Muscle layer of colon (tissue), 2 donors: Measurements from ENCODE around the gene NR5A2.
A peak's percentile ranks its signal among the peaks of the same experiment; 100 is the strongest.

ENCODE experiments used
- H3K27ac ChIP-seq: one replicate; pipeline ENCODE4 v1.7.0; 2013; ENCODE audit warnings: low read depth, mild to moderate bottlenecking, low read length, moderate library complexity
- H3K27me3 ChIP-seq, 2 donors: one replicate each; pipeline ENCODE4 v1.7.0; 2013; ENCODE audit warnings: low read length in 2 of 2, mild to moderate bottlenecking in 2 of 2; ENCODE audit not compliant: insufficient read depth in 2 of 2, control insufficient read depth in 1 of 2
- H3K36me3 ChIP-seq: one replicate; pipeline ENCODE4 v1.7.0; 2013; ENCODE audit warnings: mild to moderate bottlenecking, low read length; ENCODE audit not compliant: insufficient read depth
- H3K4me1 ChIP-seq: one replicate; pipeline ENCODE4 v1.7.0; 2013; ENCODE audit warnings: mild to moderate bottlenecking, low read length; ENCODE audit not compliant: insufficient read depth
- H3K4me3 ChIP-seq, 2 donors: one replicate each; pipeline ENCODE4 v1.7.0; 2013; ENCODE audit warnings: low read length in 2 of 2, low read depth in 1 of 2, mild to moderate bottlenecking in 1 of 2, moderate library complexity in 1 of 2
- H3K9ac ChIP-seq: one replicate; pipeline ENCODE4 v1.7.0; 2013; ENCODE audit warnings: low read length
- H3K9me3 ChIP-seq: one replicate; pipeline ENCODE4 v1.7.0; 2013; ENCODE audit warnings: mild to moderate bottlenecking, low read length
- donor health status: abdominal sarcoma.
- donor health status: Adenocarcinoma of cecum.

NR5A2 gene

GRCh38 chr1:200022239-200022804 lies 5.2 kb upstream of the NR5A2 start:
- Histone ChIP-seq H3K4me3 (no peak overlapping the region), H3K9me3 (no peaks in the 10 kb centered on the region), H3K4me1 (no peaks in the 10 kb centered on the region), H3K36me3 (no peaks in the 10 kb centered on the region), H3K27ac (no peak overlapping the region), H3K9ac (no peak overlapping the region), H3K27me3 (no peaks in the 10 kb centered on the region)

DNA sequence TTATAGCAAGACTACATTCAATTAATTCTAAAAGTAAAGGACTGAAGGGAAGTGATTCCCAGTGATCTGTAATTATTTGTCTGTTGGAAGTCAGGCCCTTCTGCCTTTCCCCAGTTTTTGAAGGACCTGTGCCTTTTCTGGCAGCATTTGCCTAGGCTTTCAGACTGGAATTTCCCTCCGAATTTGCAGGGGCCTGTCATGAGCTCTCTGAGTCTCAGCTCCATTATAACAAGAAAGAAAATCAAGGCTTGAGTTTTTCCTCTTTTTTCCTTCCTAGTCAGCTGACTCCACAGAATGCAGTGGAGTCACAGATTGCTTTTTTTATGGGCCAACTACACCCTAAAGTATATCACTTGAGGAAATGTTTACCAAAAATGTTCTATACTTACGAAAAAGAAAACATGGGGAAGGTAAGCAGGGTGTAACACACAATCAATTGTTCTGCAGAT lies 1.1 kb downstream of the NR5A2 start:
- Histone ChIP-seq H3K4me1 (peaks cover 11% of the 10 kb centered on the region), H3K4me3 (peak overlapping the region; percentile 0 to 54), H3K36me3 (no peaks in the 10 kb centered on the region), H3K9me3 (no peaks in the 10 kb centered on the region), H3K27ac (no peak overlapping the region), H3K9ac (no peak overlapping the region), H3K27me3 (peaks cover 26 to 45% of the 10 kb centered on the region in 2 donors)

DNA sequence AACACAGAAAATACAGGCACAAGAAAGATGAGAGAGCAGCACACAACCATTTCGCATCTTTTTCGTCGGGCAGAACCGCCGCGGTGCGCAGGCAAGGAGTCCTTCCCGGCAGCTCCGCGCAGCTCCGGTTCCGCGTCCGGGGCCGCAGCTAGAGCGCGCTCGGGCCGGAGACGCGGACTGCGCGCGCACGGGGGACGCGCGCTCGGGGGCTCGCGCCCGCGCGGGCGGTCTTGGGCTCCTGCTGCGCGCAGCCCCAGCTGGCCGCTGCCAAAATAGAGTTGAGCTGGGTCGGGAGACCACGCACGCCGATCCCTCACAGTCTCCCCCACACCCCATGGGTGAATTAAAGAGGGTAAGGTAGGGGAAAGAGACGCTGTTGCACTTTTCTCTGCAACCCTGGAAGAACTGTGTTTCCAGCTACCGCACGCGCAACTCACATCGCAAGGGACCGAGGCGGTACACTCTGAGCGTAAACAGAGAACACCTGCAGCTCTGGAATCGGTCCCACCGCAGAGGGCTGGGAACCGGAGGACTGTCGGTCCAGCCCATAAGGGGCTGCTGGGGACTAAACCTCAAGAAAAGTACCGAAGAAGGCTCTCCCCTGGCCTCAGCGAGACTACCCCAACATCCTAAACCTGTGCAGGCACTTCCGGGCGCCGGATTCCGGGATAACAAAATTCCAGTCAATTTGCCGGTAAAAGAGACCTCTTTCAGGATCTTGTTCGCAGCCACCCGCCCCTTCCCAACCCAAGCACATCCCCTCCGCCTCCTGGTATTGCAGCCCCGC lies 1.7 kb downstream of the NR5A2 start:
- Histone ChIP-seq H3K36me3 (no peaks in the 10 kb centered on the region), H3K4me3 (peak overlapping the region; percentile 9 to 54), H3K4me1 (peaks cover 11% of the 10 kb centered on the region), H3K9ac (no peak overlapping the region), H3K27me3 (peaks cover 32 to 51% of the 10 kb centered on the region in 2 donors), H3K9me3 (no peaks in the 10 kb centered on the region), H3K27ac (no peak overlapping the region)

GRCh38 chr1:200029822-200030152 lies 2.3 kb downstream of the NR5A2 start:
- no peaks in the 10 kb centered on the region for H3K36me3 ChIP-seq
- H3K27ac ChIP-seq, result no peak overlapping the region
- H3K9ac ChIP-seq, result no peak overlapping the region
- peaks cover 11% of the 10 kb centered on the region for H3K4me1 ChIP-seq
- peaks cover 32 to 52% of the 10 kb centered on the region in 2 donors for H3K27me3 ChIP-seq
- no peaks in the 10 kb centered on the region for H3K9me3 ChIP-seq
- H3K4me3 ChIP-seq, result peak overlapping the region in 1 of 2 donors; percentile 54

- H3K9me3 ChIP-seq, result no peaks in the 10 kb centered on the region
These were observed 3.3 kb downstream of the NR5A2 start for GRCh38 chr1:200030791-200031190.

DNA sequence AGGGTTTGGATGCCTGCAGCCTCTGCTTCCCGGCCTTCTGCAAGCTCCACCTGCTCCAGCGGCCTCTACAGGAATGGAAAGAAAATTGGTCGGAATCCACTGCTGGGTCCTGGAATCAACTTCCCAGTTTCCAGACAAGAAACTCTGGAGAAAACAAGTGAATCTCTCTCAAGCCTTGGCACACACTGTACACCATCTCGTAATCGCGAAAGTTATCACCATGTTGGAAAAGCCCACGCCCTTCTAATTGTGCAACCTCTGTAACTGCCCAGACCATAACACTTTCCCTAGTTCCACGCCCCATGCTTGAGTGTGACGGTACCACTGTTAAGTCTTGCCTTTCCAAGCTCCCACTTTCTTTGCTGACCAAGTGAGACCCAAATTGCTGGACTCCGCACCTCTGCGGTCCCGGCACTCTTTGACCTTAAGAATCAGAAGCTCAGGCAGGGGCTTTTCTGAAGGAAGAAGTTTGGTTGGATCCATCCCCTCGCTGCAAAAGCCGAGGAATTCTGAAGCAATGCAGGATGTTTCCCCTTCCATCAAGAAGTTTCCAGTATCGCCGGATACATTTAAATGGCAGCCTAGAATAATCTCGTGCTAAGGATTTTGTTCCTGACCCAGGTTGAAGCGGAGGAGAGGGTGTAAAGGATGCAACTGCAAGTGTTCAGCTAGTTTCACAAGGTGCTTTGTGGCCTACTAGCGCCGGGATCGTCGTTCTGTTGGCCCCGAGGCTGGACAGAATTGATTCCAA lies 6.2 kb downstream of the NR5A2 start:
- Histone ChIP-seq H3K27ac (no peak overlapping the region), H3K27me3 (peaks cover 63 to 75% of the 10 kb centered on the region in 2 donors), H3K9ac (no peak overlapping the region), H3K4me3 (no peak overlapping the region), H3K4me1 (peaks cover 18% of the 10 kb centered on the region), H3K36me3 (no peaks in the 10 kb centered on the region), H3K9me3 (no peaks in the 10 kb centered on the region)

More at GRCh38 chr1:200030791-200031190, 3.3 kb downstream of the NR5A2 start:
- Histone ChIP-seq H3K27me3 (peaks cover 42 to 59% of the 10 kb centered on the region in 2 donors), H3K4me3 (no peak overlapping the region), H3K36me3 (no peaks in the 10 kb centered on the region), H3K27ac (no peak overlapping the region), H3K9ac (no peak overlapping the region), H3K4me1 (peaks cover 18% of the 10 kb centered on the region)

DNA sequence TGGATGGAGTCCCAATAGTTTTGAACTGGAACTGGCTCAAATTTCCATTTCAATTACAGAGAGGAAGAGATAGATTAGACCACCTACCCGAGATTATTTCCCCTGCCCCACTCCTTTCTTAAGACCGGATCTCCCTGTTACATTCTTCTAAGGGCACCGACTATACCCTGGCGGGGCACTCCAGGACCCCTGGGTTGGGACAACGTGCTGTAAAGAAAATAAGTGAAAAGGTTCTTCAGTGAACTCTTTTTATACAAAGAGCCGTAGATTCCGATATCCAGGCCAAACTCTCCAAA lies 6.7 kb downstream of the NR5A2 start:
- no peak overlapping the region for H3K9ac ChIP-seq

GRCh38 chr1:200034761-200035396 lies 7.4 kb downstream of the NR5A2 start:
- no peaks in the 10 kb centered on the region for H3K36me3 ChIP-seq
- peaks cover 53 to 75% of the 10 kb centered on the region in 2 donors for H3K27me3 ChIP-seq
- no peak overlapping the region for H3K27ac ChIP-seq
- peaks cover 8% of the 10 kb centered on the region for H3K4me1 ChIP-seq
- H3K4me3 ChIP-seq, result no peak overlapping the region
- H3K9me3 ChIP-seq, result no peaks in the 10 kb centered on the region
- H3K9ac ChIP-seq, result no peak overlapping the region

More for the DNA sequence above, 6.7 kb downstream of the NR5A2 start:
- Histone ChIP-seq H3K9me3 (no peaks in the 10 kb centered on the region), H3K4me3 (no peak overlapping the region), H3K27ac (no peak overlapping the region), H3K27me3 (peaks cover 58 to 75% of the 10 kb centered on the region in 2 donors), H3K4me1 (peaks cover 13% of the 10 kb centered on the region), H3K36me3 (no peaks in the 10 kb centered on the region)

DNA sequence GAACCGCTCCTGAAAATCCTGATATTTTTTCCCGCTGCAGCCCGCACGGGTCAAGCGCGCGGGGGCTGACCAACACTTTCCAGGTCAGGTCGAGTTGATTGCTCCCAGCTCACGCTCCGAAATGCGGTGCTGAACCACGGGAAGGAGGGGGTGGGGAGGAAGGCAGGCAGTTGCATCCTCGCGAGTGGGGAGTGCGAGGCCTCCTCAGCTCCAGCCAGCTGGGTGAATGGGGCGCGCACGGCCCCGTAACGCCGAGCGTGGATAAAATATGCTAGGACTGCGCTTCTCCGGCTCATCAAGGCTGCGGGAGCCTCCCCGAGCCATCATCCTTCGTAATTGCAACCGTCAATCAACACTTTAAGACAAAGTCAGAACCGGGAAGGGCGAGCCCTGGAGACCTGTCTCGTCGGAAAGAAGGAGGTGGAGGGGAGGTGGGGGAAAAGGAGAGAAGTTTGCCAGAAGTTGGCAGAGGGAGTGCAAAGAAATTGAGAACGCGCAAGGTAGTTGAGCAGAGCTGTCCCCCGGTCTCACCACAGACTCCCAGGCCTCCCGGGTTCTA lies 8.0 kb downstream of the NR5A2 start:
- Histone ChIP-seq H3K36me3 (no peaks in the 10 kb centered on the region), H3K4me3 (no peak overlapping the region), H3K9ac (no peak overlapping the region), H3K27me3 (peaks cover 57 to 76% of the 10 kb centered on the region in 2 donors), H3K9me3 (no peaks in the 10 kb centered on the region), H3K4me1 (peaks cover 14% of the 10 kb centered on the region), H3K27ac (no peak overlapping the region)

DNA sequence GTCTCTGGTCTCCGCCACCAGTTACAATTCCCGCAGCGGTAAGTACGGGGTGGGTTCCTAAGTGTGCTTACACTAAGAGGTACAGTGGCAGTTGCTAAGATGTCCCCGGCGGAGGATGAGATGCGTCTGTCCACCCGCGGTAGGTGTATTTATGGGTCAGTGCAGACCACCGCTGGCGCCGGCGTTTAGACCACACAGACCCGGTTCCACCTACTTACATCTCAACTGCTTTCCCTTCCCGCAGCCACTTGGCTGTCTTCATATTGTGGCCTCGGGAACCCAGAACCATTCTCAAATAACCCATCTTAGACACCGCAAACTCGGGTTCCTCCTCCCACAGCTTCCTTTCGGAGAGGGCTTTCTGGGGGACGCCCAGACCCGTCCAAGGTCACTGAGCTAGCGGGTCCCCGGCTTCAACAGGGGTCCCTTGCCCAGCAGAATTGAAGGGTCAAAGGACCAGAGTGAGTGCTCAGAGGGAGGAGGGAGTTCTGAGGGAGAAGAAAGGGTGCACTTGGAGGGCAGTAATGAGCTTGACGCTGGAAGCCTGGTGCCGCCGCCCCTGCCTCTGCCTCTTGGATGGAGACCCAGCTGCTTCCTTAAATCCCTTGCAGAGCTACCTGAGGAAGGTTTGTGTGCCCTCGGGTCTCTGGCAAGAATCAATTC lies 8.6 kb downstream of the NR5A2 start:
- peaks cover 63 to 77% of the 10 kb centered on the region in 2 donors for H3K27me3 ChIP-seq
- H3K9ac ChIP-seq, result no peak overlapping the region

More for the DNA sequence above, 8.6 kb downstream of the NR5A2 start:
- Histone ChIP-seq H3K4me3 (no peak overlapping the region), H3K36me3 (no peaks in the 10 kb centered on the region), H3K9me3 (no peaks in the 10 kb centered on the region), H3K27ac (no peak overlapping the region), H3K4me1 (peaks cover 16% of the 10 kb centered on the region)
